DND-41 (cell line): ENCODE results near the gene ZNF800.

ENCODE experiments used
- ATAC-seq: fragments of 200-7000 bp; cut with Tn5 transposase; 3 replicates; pipeline ENCODE4 v1.9.1; 2021; ENCODE audit warnings: low read depth; ENCODE audit not compliant: insufficient read depth
- DNase-seq: peaks from one replicate; pipeline ENCODE4 v3.0.0-alpha.2; 2020
- H2AFZ ChIP-seq: 2 replicates; pipeline ENCODE4 v1.6.0; 2012; ENCODE audit warnings: low read depth, low read length
- H3K27ac ChIP-seq: 2 replicates; pipeline ENCODE4 v1.5.1; 2012; ENCODE audit warnings: low read length, inconsistent platforms
- H3K27me3 ChIP-seq: fragments of 200-600 bp; sonication (generic); 2 replicates; pipeline ENCODE4 v1.6.0; 2012; ENCODE audit warnings: low read length, mild to moderate bottlenecking, inconsistent platforms; ENCODE audit not compliant: insufficient read depth, poor library complexity
- H3K36me3 ChIP-seq: 2 replicates; pipeline ENCODE4 v1.5.1; 2012; ENCODE audit warnings: low read length, inconsistent platforms; ENCODE audit not compliant: insufficient read depth
- H3K4me1 ChIP-seq: 2 replicates; pipeline ENCODE4 v1.5.1; 2012; ENCODE audit warnings: mild to moderate bottlenecking, low read length; ENCODE audit not compliant: insufficient read depth
- H3K4me2 ChIP-seq: 2 replicates; pipeline ENCODE4 v1.6.0; 2012; ENCODE audit warnings: mild to moderate bottlenecking, moderate library complexity, low read length, inconsistent platforms; ENCODE audit not compliant: insufficient read depth
- H3K4me3 ChIP-seq, 2 experiments: fragments of 200-600 bp in 1 of 2; shearing (Covaris generic) in 1 of 2; 2 replicates each; pipeline ENCODE4 v1.5.1; 2012 to 2016; ENCODE audit warnings: inconsistent platforms in 2 of 2, low read length in 2 of 2, mild to moderate bottlenecking in 2 of 2, low read depth in 1 of 2, moderate library complexity in 1 of 2
- H3K79me2 ChIP-seq: 2 replicates; pipeline ENCODE4 v1.6.0; 2012; ENCODE audit warnings: low read length, inconsistent platforms; ENCODE audit not compliant: insufficient read depth
- H3K9ac ChIP-seq: 2 replicates; pipeline ENCODE4 v1.6.0; 2012; ENCODE audit warnings: low read depth, mild to moderate bottlenecking, inconsistent platforms, low read length, moderate library complexity
- H3K9me3 ChIP-seq: 2 replicates; pipeline ENCODE4 v1.5.1; 2012; ENCODE audit warnings: low read length, moderate library complexity, mild to moderate bottlenecking, inconsistent platforms; ENCODE audit not compliant: insufficient read depth, severe bottlenecking
- H4K20me1 ChIP-seq: 2 replicates; pipeline ENCODE4 v1.6.0; 2012; ENCODE audit warnings: low read length; ENCODE audit not compliant: insufficient read depth
- CTCF ChIP-seq: IDR thresholded peaks from 2 replicates; pipeline ENCODE4 v1.5.1; 2012; ENCODE audit warnings: borderline replicate concordance, low read length, moderate library complexity, mild to moderate bottlenecking; ENCODE audit not compliant: poor library complexity, severe bottlenecking; ENCODE audit errors: extremely low read depth
- EZH2 ChIP-seq: IDR thresholded peaks from 3 replicates; pipeline ENCODE4 v1.6.1; 2012; ENCODE audit warnings: borderline replicate concordance, low read depth, mild to moderate bottlenecking, moderate library complexity, low read length, inconsistent platforms; ENCODE audit not compliant: severe bottlenecking

Gene ZNF800

DNA sequence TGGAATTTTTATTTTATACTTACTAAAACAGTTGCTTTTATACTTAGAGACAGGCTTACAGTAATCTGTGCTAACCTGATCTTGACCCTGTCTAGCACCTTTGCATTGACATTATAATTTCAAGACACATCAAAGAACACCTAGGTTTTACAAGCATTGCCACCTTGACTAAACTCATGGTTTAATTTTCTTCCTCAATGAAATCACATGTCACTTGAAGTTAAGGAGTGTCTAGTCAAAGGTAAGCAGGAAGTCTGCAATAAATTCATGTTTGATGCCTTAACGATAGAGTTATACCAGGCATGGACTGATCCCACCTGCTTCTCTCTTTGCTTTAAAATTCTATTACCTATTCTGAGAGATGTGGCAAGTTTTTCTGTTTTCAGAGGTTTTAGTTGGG, 62.4 kb downstream of the ZNF800 start:
- Histone ChIP-seq H3K9ac (no peak overlapping the region), H3K36me3 (no peaks in the 10 kb centered on the region), H3K4me1 (no peaks in the 10 kb centered on the region), H3K27ac (no peak overlapping the region), H3K9me3 (no peaks in the 10 kb centered on the region), H3K4me3 (no peak overlapping the region), H4K20me1 (no peaks in the 10 kb centered on the region), H3K4me2 (no peak overlapping the region), H3K79me2 (no peaks in the 10 kb centered on the region), H2AFZ (no peak overlapping the region), H3K27me3 (peaks cover 9% of the 10 kb centered on the region)
- TF ChIP-seq CTCF (no peak), EZH2 (no peak)
- no peak for ATAC-seq
- DNase-seq, result no peak

DNA sequence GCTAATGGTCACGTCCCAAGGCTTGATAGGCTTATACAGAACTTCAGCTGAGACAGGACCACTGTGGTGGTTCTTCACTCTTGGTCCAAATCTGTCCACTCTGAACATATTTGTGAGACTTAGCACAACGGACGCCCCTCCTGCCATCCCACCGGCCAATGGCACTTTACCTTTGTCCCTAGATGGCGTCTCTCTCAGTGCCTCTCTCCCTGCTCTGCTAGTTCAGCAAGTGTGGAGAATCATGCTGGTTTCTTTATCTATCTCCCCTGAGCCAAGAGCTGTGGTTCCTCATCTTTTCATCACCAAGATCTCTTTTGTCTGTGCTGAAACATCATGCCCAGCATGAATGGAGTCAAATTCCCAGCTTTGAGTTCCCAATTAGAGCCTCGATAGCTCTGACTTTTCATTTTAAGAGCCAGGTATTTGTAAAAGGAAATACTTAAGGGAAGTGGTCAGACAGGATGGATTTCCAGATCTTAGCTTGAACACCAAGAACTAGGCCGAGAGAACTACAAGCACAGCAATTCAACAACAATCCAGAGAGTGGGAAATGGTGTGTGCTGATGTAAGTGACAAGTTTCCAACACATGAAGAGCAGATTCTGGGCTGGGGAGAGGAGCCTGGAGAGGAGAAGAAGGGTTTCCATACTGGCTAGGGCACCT, 69.5 kb downstream of the ZNF800 start:
- Histone ChIP-seq H2AFZ (no peak overlapping the region), H3K9me3 (no peaks in the 10 kb centered on the region), H3K36me3 (no peaks in the 10 kb centered on the region), H3K9ac (no peak overlapping the region), H3K27ac (no peak overlapping the region), H4K20me1 (no peaks in the 10 kb centered on the region), H3K4me3 (no peak overlapping the region), H3K27me3 (peaks cover 8% of the 10 kb centered on the region), H3K4me2 (no peak overlapping the region), H3K79me2 (no peaks in the 10 kb centered on the region), H3K4me1 (no peaks in the 10 kb centered on the region)
- TF ChIP-seq EZH2 (no peak), CTCF (no peak)
- ATAC-seq (no peak), DNase-seq (no peak)

DNA sequence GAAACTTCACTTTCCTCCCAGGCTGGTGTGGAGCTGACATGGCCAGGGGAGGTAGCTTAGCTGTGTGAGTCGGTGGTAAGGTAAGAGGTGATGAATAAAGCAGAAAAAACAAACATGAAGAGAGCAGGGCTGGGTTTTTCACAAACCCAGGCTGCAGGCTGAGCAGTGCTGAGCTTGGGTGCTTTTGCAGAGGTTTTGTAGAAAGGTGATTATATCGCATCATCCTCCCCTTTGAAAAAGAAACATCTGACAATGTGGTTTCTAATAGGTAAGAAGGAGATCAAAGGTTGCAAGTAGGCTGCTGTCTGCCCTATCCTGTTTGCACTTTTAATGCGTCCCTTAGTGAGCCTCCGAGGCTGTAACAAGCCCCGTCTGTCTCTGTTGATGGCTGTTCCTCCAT, 70.2 kb downstream of the ZNF800 start:
- DNase-seq (no peak), ATAC-seq (peak; percentile 42; the same call in 1 of the 3 replicates)
- Histone ChIP-seq H3K4me1 (no peaks in the 10 kb centered on the region), H3K9ac (no peak overlapping the region), H4K20me1 (no peaks in the 10 kb centered on the region), H3K27me3 (peaks cover 8% of the 10 kb centered on the region), H3K79me2 (no peaks in the 10 kb centered on the region), H3K27ac (no peak overlapping the region), H3K4me2 (no peak overlapping the region), H2AFZ (no peak overlapping the region), H3K36me3 (no peaks in the 10 kb centered on the region), H3K9me3 (no peaks in the 10 kb centered on the region), H3K4me3 (no peak overlapping the region)
- TF ChIP-seq CTCF (no peak), EZH2 (no peak)
